ENCODE data around the gene PTPN1. TPM values are rescaled to one million over a fixed set of nuclear protein-coding genes. Genes with fewer than 3 reads are reported as not detected.
"Not testable (repeated sequence)": the region's sequence is repeated elsewhere in the genome, so short reads cannot be mapped to it uniquely, and the experiment has no call there.

PTPN1 gene
- total RNA-seq, 1 donor from 2014 or later, result 50.9 TPM

DNA sequence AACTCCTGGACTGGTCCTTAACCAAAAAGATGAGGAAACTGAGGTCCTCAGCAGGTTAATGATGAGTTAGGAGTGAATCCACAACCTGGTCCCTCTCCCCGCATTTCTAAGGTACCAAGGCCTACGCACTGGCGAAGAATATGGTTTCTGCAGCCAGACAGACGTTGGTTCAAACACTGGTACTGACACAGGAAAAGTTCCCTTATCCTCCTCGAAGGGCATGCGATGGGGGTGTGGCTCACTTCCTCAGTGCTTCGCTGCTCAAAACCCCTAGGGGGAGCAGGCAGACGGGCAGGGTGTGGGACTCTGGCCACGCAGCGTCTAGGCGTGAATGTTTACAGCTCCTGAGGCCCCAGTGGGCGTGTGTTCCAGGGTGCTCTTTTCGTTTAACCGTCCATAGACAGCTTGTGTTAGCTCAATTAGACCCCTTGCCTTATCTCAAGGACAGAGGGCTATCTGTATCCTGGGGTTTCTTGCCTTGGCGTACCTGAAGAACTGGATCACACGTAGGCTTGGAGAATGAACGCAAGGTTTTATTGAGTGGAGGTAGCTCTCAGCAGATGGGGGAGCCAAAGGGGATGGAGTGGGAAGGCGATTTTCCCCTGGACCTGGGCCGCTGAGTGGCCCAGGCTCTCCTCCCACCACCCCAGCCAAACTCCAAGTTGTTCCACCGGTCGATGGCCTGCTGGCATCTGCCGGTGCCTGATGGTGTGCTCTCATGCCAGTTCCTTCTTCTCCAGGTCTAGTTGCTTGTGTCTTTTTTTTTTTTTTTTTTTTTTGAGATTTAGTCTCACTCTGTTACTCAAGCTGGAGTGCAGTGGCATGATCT lies 31.8 kb upstream of the PTPN1 start:
- DNase-seq (ENCODE audit: low spot score), result no peak

DNA sequence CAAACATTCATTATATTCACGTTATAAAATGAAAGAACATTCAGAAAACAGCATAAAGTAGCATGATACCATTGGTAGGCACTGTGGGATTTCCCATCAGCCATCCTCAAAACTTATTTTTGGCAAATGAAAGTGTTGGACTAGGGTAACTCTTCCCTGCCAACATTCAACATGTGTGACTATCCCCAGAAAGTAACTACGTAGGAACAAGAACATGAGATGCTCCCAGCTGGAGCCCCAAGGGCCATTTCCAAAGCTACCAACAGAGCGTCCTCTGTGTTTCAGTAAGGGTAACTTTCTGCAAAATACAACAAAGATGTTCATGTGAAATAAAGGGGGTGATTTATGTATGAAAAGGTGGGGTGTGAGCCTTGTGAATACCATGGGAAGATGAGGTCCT lies 28.4 kb upstream of the PTPN1 start:
- no peak for DNase-seq (ENCODE audit: low spot score)

DNA sequence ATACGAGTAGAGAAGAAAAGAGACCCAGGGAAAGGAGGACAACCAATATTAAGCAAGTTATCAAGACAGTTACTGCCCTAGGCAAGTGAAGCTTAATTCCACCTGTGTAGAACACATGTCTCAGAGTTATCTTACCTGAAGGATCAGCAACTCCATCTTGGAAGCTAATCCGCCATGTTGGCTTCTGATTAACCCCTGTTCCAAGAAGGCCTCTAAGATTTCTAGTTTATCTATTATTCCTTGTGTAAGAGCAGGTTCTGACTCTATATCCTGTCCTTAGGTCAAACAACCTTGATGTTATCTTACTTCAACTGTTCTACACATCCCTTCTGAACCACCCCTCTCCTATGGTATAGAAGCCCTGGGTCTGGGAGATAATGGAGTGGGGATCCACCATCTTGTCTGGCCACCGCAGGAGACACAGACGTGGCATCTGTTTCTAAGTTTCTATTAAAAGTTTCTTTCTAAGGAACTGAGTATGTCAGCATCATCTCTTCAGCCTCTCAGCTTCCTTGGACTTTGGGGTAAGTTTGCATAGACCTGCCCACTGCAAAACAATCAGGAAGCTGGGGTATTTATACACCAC lies 27.7 kb upstream of the PTPN1 start:
- no peak for DNase-seq (ENCODE audit: low spot score)

DNA sequence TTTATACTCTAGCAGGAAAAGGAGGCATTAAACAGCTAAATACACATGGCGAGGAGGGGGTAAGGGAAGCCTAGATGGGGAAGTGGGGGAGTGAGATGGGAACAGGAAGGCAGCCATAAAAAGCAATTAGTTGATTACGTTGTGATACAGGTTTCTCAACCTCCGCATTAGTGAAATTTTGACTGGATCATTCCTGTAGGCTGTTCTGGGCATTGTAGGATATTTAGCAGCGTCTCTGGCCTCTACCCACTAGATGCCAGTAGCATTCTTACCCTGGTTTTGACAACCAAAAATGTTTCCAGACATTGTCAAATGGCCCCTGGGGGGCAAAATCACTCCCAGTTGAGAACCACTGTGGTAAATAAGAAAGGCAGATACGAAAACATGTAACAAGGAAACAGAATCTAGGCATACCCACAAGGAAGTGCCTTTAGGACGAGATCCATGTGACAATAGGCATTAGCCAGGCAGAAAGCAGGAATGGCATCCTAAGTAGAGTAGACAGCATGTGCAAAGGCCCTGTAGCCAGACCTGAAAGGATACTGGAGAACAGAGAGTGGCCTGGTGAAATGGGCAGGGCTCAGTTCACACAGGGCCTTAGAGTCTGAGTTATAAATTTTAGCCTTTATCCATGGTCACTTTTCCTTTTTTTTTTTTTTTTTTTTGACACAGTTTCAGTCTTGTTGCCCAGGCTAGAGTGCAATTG lies 25.8 kb upstream of the PTPN1 start:
- no peak for DNase-seq (ENCODE audit: low spot score)

DNA sequence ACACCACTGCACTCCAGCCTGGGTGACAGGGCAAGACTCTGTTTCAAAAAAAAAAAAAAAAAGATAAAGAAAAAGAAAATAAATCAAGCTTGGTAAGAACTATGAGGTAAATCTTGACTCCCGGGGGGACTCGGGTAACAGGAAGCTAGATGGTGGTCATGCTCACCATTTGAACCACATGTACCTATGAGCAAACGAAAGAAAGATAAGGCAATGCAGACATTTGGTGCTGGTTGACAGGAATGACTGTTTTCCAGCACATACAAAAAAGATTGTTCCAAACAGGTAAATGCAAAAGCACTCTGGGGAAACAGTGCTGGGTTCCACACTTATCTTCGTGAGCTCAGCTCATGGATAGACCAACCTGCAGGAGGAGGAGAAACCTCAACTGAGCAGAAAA lies 22.8 kb upstream of the PTPN1 start:
- no peak for DNase-seq (ENCODE audit: low spot score)

DNA sequence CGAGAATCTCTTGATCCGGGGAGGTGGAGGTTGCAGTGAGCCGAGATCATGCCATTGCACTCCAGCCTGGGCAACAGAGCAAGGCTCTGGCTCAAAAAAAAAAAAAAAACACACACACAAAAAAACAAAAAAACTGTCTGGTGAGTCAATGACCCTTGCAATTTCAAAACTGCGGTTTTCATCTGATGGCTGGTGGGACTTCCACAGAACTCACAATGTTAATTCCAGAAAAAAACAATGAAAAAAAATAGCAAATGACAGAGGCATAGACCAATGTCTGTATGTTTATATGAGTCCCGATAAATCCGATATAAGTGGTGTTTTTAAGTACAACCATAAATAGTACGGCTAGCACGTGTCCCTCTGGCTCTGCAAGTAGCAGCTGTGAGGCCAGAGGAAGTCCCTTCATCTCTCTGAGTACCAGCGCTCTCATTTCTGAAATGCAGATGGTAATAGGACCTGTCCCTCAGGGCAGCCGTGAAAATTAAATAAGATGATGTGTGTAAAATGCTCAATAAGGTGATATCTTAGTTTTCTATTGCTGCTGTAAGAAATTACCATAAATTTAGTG lies 21.9 kb upstream of the PTPN1 start:
- DNase-seq (ENCODE audit: low spot score), result no peak

DNA sequence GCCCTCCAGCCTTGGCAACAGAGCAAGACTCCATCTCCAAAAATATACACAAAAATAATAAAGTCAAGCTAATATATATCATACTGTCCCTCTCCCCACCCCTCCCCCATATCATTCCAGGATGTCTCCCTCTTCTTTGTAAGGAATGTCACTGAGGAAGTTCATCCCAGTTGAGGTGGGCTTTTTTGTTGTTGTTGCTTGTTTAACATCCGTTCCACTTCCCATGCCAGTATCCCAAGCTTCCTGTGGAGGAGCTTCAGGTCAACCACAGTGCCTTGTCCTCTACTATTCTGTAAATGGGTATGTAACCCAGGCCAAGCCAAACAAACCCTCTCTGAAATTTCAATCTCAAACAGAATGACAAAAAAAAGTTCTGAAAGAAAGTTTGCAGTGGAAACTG lies 19.0 kb upstream of the PTPN1 start:
- no peak for DNase-seq (ENCODE audit: low spot score)

DNA sequence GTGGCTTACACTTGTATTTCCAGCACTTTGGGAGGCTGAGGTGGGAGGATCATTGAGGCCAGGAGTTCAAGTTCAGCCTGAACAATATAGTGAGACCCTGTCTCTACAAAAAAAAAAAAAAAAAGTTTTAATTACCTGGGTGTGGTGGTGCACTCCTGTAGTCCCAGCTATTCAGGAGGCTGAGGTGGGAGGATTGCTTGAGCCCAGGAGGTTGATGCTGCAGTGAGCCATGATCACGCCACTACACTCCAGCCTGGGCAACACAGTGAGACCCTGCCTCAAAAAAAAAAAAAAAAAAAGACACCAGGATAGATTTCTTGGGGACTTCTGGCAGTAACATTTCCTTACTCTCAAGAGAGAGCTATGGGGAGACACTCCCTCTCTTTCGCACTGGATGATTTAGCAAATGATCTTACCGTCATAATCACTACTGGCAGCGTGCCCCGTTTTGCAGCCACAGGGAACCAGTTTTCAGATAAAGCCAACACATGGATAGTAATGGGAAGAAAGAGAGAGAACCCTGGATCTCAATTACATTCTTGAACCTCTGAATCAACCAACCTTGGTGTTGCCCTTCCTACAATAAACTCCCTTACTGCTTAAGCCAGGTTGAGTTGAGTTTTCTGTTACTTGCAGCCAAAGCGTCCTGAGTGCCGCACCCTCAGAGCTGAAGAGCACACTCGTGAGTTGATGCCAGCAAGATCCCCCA lies 18.1 kb upstream of the PTPN1 start:
- DNase-seq (ENCODE audit: low spot score), result peak; percentile 39

DNA sequence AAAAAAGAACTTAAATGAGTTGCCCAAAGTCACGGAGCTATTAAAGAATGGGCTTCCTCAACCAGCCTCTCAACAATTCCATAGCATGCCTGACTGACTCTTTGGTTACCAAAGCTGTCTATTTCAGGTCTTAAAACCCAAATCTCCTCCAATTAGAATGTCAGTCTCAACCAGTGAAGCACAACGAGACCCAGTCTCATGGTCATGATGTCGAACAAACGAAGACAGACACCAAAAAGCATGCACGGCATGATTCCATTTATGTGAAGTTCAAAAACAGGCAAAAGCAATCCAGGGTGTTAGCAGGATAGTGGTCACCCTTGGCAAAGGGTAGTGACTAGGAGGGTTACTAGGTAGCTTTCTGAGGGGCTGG lies 16.3 kb upstream of the PTPN1 start:
- DNase-seq (ENCODE audit: low spot score), result no peak

DNA sequence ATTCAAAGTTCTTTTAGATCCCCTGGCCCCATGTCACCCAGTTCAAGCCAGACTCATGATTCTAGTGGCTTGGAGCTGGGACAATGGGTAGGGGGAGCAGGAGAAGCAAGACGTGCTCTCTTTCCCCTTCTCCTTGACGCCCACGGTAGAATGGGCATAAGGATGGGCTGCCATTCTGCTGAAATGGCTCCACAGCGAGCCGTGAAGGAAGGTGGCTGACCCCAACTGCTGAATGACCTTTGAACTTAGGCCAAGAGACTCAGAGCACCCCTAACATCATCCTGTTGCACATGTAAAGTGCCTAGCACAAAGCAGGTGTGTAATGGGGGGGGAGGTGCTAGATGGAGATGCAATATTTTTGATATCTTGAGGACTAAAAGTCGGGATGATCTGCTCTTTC lies 15.8 kb upstream of the PTPN1 start:
- no peak for DNase-seq (ENCODE audit: low spot score)

DNA sequence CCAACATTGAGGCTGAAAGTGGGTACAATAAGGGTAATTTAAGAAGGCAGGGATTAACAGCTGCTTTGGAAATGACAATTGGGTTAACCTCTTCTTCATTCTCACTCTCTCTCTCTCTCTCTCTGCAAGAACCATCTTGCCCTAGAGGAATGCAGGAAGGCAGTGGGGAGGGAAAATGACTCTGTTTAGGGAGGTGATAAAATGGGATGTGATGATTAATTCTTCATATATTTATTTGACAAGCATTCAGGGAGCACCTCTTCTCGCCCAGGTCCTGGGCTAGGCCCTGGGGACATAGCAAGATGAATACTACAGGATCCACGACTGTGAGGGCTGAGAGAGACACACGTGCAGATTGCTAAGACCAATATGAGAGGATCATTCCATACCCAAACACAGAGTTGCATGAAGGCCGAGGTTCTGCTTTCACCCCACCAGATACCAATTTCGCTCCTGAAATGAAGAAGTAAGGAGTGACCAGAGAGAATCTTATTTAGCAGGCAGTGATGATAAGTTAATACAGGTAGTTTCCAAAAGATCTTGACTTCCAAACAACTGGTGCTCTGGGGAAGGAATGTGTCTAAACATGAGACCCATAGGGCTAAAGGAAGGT lies 13.3 kb upstream of the PTPN1 start:
- DNase-seq (ENCODE audit: low spot score), result no peak

DNA sequence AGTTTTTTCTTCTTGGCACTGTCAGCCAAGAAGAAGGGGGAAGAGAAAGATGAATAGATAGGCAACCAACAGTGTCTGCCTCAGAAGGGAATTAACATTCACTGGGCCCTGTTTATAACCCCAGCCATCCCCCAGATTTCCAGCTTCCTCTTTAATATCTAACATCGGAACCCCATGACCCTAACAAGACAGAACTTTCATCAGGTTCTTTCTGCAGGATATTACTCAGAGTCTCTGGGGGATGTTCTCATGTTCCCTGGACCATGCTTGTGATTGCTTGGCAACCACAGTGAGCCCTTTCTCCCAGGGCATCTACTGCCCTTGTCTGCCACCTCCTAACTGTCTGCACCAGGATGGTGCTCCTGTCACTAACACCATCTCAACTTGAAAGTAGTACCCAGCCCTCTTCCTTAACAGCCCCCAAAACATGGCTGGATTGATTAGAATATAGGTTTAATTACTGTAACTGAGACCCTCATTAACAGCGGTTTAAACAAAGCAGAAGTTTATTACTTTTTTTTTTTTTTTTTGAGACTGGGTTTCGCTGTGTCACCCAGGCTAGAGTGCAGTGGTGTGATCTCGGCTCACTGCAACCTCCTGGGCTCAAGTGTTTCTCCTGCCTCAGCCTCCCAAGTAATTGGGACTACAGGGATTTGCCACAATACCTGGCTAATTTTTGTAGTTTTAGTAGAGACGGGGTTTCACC lies 12.0 kb upstream of the PTPN1 start:
- no peak for DNase-seq (ENCODE audit: low spot score)

DNA sequence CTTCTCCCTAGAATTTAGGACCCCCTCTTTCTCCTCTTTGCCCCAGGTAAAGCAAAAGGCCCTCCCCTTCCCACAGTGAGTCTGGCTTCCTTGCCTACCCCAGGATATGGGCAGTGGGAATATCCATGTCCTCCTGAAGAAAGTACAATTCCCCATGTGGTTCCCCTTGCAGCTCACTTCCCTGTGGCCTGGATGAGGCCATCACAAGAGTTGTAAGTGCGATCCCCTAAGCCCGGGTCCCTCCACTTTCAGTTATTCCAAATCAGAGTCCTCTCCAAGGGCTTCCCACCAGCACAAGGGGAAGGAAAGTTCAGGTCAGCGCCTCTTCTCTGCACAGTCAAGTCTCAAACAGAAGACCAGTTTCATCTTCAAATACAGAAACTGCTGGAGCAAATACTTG lies 10.2 kb upstream of the PTPN1 start:
- no peak for DNase-seq (ENCODE audit: low spot score)

DNA sequence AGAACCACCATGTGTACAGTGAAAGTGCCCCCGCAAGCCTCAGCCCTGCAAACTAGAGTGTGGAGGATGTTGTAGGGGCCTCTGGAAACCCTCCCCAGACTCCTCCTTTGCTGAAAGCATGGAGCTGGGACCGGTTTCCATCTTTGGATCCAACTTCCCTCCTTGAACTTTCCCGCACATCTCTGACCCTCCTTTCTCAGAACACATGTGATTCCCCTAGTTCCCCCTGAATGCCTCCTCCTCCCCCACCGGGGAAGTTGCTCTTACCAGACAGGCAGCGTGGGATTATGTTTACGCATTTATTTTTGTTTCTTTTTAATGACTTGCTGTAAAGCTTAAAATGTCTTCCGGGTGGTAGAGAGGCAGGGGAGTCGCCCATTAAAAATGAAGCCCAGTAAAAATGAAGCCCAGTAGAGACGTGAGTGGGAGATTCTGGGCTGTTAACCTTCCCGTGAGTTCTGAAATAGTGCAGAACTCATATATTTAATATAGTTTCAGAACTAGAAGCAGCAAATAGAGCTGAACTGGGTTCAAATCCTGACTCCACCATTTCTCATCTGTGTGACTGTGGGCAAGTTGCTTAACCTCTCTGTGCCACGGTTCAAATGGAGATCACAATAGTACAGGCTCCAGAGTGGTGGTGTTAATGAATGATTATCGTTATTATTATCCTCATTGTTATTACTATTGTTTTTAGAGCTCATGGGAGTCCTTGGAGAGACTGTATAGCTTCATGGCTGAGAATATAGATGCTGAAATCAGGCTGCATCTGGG lies 8.0 kb upstream of the PTPN1 start:
- peak; percentile 22 for DNase-seq (ENCODE audit: low spot score)

DNA sequence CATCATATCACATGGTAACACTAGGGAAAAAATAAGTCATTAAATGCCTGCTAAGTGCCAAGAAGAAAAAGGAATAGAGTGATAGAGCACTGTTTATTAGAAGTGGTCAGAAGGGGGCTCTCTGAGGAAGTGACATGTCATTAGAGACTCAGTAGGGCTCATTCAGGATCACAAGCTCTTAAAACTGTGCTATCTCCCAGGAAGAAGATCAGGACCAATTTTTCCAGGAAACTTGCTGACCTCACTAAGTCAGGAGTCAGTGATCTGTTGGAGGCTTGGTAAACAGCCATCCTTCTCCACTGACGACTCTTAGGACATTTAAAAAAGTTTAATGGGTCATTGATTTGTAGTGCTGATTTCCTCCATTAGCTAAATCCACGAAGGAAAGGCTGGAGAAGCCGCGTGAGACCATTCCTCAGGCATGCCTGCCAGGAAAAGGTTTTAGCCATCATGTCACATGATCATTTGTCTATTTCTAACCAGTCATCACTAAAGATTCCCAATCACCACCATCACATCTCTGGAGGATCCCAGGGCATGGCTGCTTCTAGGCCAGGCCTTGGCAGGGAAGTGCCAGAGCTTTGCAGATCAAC lies 5.9 kb upstream of the PTPN1 start:
- DNase-seq (ENCODE audit: low spot score), result no peak

DNA sequence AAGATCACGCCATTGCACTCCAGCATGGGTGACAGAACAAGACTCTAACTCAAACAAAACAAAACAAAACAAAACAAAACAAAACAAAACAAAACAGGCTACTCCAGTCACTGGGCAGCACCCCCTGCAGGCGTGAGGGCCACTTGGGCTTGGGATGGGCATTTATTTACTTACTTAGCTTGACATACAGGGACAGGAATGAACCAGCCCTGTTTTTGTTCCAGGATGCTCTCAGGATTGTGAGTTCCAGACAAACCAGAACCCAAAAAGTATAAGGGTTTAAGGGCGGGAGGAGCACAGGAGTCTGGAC lies 4.0 kb upstream of the PTPN1 start:
- DNase-seq (ENCODE audit: low spot score), result no peak

DNA sequence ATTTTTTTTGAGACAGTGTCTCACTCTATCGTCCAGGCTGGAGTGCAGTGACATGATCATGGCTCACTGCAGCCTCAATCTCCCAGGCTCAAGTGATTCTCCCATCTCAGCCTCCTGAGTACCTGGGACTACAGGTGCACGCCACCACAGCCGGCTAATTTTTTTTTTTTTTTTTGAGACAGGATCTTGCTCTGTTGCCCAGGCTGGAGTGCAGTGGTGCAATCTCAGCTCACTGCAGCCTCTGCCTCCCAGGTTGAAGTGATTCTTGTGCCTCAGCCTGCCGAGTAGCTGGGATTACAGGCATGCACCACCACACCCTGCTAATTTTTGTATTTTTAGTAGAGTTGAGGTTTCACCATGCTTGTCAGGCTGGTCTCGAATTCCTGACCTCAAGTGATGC lies 2.4 kb upstream of the PTPN1 start:
- DNase-seq (ENCODE audit: low spot score), result not testable (repeated sequence)

DNA sequence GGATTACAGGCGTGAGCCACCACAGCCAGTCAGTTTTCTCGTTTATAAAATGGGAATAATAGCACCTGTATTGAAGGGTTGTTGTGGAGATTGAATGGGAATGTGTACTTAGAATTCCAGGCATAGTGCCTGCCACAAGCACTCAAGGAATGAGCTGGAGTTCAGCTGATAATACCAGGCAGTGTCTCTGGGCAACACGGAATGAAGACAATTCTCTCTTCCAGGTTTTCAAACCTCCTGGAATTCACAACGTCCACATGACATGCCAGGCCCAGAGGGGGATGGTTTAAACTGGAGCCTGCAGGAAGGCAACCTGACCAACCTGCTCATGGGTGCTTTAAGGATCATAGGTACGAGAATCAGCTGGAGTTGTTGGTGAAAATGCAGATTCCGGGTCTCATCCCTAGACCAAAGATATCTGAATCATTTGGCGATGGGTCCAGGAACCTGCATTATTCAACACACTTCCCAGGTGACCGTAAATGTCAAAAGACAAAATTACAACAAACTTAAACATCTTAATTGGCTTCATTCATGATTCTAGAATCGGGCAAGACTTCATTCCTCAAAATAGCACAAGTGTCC lies 1.9 kb upstream of the PTPN1 start:
- no peak for DNase-seq (ENCODE audit: low spot score)

All from mesenteric fat pad (tissue), 1 donor.